ENCODE measurements around the gene TNS4.
A peak's percentile ranks its signal among the peaks of the same experiment; 100 is the strongest.

Gene TNS4

GRCh38 chr17:40491486-40491885 is 9.9 kb downstream of the TNS4 start:
- DNase-seq (ENCODE audit: low spot score): no peak

DNA sequence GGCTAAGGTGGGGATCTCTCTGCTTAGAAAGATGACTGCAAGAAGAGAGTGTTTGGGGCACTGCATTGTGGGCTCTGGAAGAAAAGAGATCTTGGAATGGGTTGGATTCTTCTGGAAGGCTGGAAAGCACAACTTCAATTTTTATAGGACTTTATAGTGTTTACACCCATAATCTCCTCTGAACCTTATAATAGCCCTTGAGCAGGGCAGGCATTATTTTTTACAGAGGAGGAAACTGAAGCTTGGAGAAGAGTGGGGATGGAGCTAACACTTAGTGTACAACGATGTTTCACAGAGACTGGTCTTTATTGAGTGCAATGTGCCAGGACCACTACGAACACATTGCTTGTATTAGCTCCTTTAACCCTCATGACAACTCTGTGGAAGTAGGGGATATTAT is 10.4 kb downstream of the TNS4 start:
- DNase-seq (ENCODE audit: low spot score): no peak

GRCh38 chr17:40490289-40490853 is 11.1 kb downstream of the TNS4 start:
- no peak for DNase-seq (ENCODE audit: low spot score)

GRCh38 chr17:40487371-40488020 is 13.9 kb downstream of the TNS4 start:
- DNase-seq (ENCODE audit: low spot score): no peak

GRCh38 chr17:40486522-40487370 is 14.7 kb downstream of the TNS4 start:
- peak; percentile 11 for DNase-seq (ENCODE audit: low spot score)

- DNase-seq (ENCODE audit: low spot score): peak; percentile 71
These were observed 15.4 kb downstream of the TNS4 start for GRCh38 chr17:40485851-40486521.

GRCh38 chr17:40484973-40485530 is 16.4 kb downstream of the TNS4 start:
- DNase-seq (ENCODE audit: low spot score): no peak

- no peak for DNase-seq (ENCODE audit: low spot score)
These were observed 17.0 kb downstream of the TNS4 start for GRCh38 chr17:40484285-40484972.

DNA sequence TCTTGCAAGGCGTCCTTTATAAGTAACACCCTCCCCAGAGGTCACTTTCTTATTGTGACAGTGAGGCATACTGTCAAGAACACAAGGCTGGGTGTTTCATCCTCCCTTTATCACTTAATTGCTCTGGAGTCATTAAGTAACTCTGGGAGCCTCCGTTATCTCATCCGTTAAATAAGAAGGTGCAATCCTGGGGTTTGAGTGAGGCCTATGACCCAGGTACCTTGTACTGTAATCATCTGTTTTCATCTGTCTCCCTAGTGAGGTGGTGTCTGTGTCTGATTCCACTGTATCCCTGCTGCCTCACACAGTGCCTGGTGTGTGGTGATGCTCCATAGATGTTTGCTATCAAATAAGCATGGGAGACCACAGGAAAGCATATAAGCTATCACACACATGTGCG is 17.7 kb downstream of the TNS4 start:
- no peak for DNase-seq (ENCODE audit: low spot score)

DNA sequence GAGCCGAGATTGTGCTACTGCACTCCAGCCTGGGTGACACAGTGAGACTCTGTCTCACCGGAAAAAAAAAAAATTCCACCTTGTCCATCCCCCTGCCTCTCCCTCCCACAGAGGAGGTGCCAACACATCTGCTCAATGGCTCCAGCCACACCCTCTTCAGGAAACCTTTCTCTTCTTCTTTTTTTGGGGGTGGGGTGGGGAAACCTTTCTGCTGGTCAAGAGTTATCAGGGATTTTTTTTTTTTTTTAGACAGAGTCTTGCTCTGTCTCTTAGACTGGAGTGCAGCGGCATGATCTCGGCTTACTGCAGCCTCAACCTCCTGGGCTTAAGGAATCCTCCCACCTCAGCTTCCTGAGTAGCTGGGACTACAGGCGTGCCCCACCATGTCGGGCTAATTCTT is 18.7 kb downstream of the TNS4 start:
- no peak for DNase-seq (ENCODE audit: low spot score)

DNA sequence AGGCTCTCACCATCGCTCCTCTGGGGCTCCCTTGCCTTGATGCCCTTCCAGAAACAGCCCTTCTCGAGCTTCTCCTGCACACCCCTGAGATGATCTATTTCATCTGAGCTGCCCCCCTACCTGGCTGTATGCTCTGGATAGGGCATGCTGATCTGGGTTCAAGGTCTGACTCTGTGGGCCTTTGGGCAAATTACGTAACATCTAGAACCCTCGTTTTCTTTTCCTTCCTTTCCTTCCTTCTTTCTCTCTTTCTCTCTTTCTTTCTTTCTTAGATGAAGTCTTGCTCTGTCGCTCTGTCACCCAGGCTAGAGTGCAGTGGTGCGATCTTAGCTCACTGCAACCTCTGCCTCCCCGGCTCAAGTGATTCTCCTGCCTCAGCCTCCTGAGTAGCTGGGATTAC is 20.3 kb downstream of the TNS4 start:
- no peak for DNase-seq (ENCODE audit: low spot score)

GRCh38 chr17:40480501-40481003 is 20.9 kb downstream of the TNS4 start:
- DNase-seq (ENCODE audit: low spot score): no peak

GRCh38 chr17:40479754-40480480 is 21.5 kb downstream of the TNS4 start:
- no peak for DNase-seq (ENCODE audit: low spot score)

GRCh38 chr17:40478486-40478885 is 22.9 kb downstream of the TNS4 start:
- no peak for DNase-seq (ENCODE audit: low spot score)

DNA sequence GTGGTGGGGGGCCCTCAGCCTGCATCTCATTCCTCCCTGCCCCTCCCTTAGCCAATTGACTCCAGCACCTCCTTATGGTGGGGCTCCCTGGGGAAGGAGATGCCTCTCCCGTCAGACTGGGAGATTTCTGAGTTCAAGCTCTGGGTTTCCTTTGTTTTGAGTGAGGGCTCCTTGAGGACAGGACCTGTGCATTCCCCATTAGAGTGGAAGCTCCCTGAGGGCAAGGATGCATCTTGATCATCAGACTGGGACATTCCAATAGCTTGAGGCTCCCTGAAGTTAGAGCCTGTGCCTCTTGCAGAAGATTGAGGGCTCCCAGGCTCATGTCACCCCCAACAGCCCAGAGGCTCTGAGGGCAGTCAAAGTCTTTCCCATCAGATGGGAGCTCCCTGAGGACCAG is 23.6 kb downstream of the TNS4 start:
- no peak for DNase-seq (ENCODE audit: low spot score)

DNA sequence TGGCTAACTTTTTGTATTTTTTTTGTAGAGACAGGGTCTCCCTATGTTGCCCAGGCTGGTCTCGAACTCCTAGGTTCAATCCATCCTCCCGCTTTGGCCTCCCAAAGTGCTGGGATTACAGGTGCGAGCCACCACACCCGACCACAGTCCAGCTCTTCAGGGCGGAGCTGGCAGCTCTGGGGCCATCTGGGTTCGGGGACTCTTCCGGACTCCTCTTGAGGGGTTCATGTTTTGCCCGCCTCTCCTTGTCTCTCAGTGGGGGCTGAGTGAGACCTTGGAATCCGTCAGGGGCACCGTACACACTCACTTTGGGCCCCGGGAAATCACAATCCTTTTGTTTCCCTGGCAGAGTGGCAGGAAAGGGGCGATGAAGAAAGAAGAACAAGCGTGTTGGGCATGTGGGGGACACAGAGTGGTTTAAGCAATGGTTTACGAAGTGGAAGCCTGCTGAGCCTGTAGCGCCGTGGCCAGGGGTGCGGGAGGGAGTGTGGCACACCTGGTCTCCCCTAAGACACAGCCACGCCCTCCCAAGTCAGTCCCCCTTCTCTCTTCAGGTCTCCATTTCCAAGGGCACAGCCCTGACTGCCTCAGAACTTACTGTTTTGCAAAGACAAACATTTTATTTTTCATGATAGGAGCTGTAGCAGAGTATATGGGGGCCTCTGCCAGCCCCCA is 26.1 kb downstream of the TNS4 start:
- no peak for DNase-seq (ENCODE audit: low spot score)

- no peak for DNase-seq (ENCODE audit: low spot score)
These were observed 26.9 kb downstream of the TNS4 start for GRCh38 chr17:40474419-40475002.

- DNase-seq (ENCODE audit: low spot score): no peak
These were observed 27.7 kb downstream of the TNS4 start for GRCh38 chr17:40473573-40474365.

Data from COLO829 (cell line).